Activated CD4-positive, alpha-beta T cell treated with anti-CD3 and anti-CD28 coated beads, Interleukin-2, amount 50 U/mL, for 16 hours (primary cell): Measurements from ENCODE around the gene ADAMTSL1.

Experiments
- DNase-seq: peaks from one replicate; pipeline ENCODE4 v3.0.0-alpha.2; 2020

Gene ADAMTSL1

GRCh38 chr9:18889550-18889949 lies 415.6 kb downstream of the ADAMTSL1 start:
- no peak for DNase-seq

- DNase-seq: peak; percentile 27
Observed at GRCh38 chr9:18890372-18890771, 416.4 kb downstream of the ADAMTSL1 start.

GRCh38 chr9:18891946-18892670 lies 418.2 kb downstream of the ADAMTSL1 start:
- no peak for DNase-seq

GRCh38 chr9:18893046-18893445 lies 419.1 kb downstream of the ADAMTSL1 start:
- DNase-seq: no peak

- no peak for DNase-seq
Observed at GRCh38 chr9:18893491-18893890, 419.5 kb downstream of the ADAMTSL1 start.

GRCh38 chr9:18896004-18896403 lies 422.1 kb downstream of the ADAMTSL1 start:
- DNase-seq: no peak

GRCh38 chr9:18896531-18897179 lies 422.7 kb downstream of the ADAMTSL1 start:
- DNase-seq: peak; percentile 27

GRCh38 chr9:18903450-18903849 lies 429.5 kb downstream of the ADAMTSL1 start:
- no peak for DNase-seq

GRCh38 chr9:18905028-18905882 lies 431.3 kb downstream of the ADAMTSL1 start:
- DNase-seq: no peak

GRCh38 chr9:18905883-18906629 lies 432.1 kb downstream of the ADAMTSL1 start:
- no peak for DNase-seq

GRCh38 chr9:18906656-18907395 lies 432.9 kb downstream of the ADAMTSL1 start:
- no peak for DNase-seq

GRCh38 chr9:18907927-18908625 lies 434.1 kb downstream of the ADAMTSL1 start:
- no peak for DNase-seq

GRCh38 chr9:18909140-18910018 lies 435.4 kb downstream of the ADAMTSL1 start:
- DNase-seq: no peak

GRCh38 chr9:18910435-18910834 lies 436.5 kb downstream of the ADAMTSL1 start:
- DNase-seq: no peak

GRCh38 chr9:18910916-18911315 lies 437.0 kb downstream of the ADAMTSL1 start:
- DNase-seq: no peak

GRCh38 chr9:18911714-18912342 lies 437.9 kb downstream of the ADAMTSL1 start:
- no peak for DNase-seq

- no peak for DNase-seq
Observed at GRCh38 chr9:18920141-18921084, 446.5 kb downstream of the ADAMTSL1 start.

- no peak for DNase-seq
Observed at GRCh38 chr9:18921366-18922075, 447.6 kb downstream of the ADAMTSL1 start.
